Sigmoid colon (tissue), 4 donors: Measurements from ENCODE around the gene CCDC180.

Experiments used
- CTCF ChIP-seq, 4 experiments: fragments of 450-650 bp in 3 of 4; fragments of 200-600 bp in 1 of 4; IDR thresholded peaks; one replicate each; pipeline ENCODE4 v1.5.1; 2016 to 2019; ENCODE audit warnings: antibody characterized with exemption in 4 of 4, mild to moderate bottlenecking in 3 of 4, moderate library complexity in 2 of 4
- EP300 ChIP-seq, 4 donors: sonication (generic); formaldehyde crosslinking; IDR thresholded peaks; one replicate each; pipeline ENCODE4 v1.6.1; 2017; ENCODE audit warnings: antibody characterized with exemption in 4 of 4
- POLR2A ChIP-seq, 2 donors: fragments of 450-650 bp; IDR thresholded peaks; one replicate each; pipeline ENCODE4 v1.6.1; 2016; ENCODE audit warnings: antibody characterized with exemption in 2 of 2, mild to moderate bottlenecking in 2 of 2, moderate library complexity in 2 of 2
- POLR2AphosphoS5 ChIP-seq, 4 donors: sonication (generic); formaldehyde crosslinking; IDR thresholded peaks; one replicate each; pipeline ENCODE4 v1.6.1; 2017; ENCODE audit warnings: antibody characterized with exemption in 4 of 4

- TF ChIP-seq CTCF (IDR thresholded peaks at IDR 0.05), result no peak
- no peak for TF ChIP-seq POLR2AphosphoS5 (IDR thresholded peaks at IDR 0.05)
- TF ChIP-seq POLR2A (IDR thresholded peaks at IDR 0.05), result no peak
- TF ChIP-seq EP300 (IDR thresholded peaks at IDR 0.05), result no peak
These were observed 17.5 kb downstream of the CCDC180 start for GRCh38 chr9:97324954-97325353.
